Activated CD4-positive, alpha-beta T cell treated with anti-CD3 and anti-CD28 coated beads for 48 hours (primary cell): Measurements from ENCODE around the gene CAPS.
A peak's percentile ranks its signal among the peaks of the same experiment; 100 is the strongest.
"Not testable (repeated sequence)": the region's sequence is repeated elsewhere in the genome, so short reads cannot be mapped to it uniquely, and the experiment has no call there.

Experiments
- DNase-seq: peaks from one replicate; pipeline ENCODE4 v3.0.0-alpha.2; 2020

Gene CAPS

DNA sequence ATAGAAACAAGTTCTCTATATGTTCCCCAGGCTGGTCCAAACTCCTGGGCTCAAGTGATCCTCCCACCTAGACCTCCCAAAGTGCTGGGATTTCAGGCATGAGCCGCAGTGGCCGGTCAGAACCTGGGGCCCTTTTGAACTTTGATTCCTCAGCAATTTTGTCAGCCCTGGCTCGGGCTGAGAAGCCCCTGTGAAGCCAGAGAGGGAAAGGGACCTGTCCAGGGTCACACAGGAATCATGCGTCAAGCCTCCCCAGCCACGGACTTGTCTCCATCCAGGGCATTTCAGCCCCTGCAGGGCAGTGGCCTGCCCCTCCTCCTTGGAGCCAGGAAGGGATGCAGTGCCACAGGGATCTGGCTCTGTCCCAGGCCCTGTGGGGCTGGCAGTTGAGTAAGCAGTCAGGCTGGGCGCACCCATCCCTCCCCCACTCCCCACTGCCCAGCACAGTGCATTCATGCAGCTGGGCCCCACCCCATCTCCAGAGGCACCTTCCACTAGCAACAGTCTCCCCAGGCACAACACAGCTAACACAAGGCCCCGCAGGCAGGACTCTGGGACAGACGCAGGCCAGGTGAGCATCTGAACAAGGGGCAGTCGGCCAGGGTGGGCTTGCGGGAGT is at the start of gene CAPS:
Gene CAPS (plus strand): TSS at position 516 of the 619 bp plus-strand sequence. CDS start 153 bp downstream, outside the sequence.
- DNase-seq, result no peak

DNA sequence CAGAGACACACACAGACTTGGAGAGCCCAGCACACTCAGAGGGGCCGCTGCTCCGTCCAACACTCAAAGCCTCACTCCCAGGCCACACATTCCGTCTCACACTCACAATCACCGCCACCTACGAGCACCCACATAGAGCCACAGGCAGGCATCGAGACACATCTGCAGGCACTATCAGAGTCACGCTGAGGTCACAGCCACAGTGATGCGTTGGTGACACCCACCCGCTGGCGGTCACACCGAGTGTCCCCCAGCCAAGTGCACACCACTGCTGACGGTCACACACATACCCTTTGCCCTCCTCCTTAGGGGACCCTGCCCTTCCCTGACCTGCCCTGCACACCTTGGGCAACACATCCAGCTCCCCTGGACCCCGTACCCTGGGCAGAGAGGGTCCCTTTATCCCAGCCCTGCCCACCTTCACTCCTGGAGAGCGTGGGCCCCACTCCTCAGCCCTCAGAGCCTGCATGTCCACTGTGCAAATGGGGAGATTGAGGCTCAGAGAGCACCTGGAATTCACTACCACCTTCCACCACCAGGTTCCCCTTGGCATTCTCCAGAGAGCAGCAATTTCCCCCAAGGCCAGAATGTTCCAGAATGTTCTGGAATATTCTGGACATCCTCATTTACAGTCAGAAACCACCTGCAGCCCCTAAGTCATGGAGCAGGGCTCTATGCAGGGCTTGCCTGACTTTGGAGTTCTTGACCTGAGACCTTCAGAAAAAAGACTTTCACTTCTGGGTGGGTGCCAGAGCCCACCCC is 49.1 kb upstream of the CAPS start:
- DNase-seq, result no peak

- no peak for DNase-seq
Measured at GRCh38 chr19:5865772-5866171, 48.3 kb upstream of the CAPS start.

GRCh38 chr19:5867201-5868136 is 46.6 kb upstream of the CAPS start:
- DNase-seq, result no peak

GRCh38 chr19:5870986-5871394 is 43.1 kb upstream of the CAPS start:
- DNase-seq, result no peak

GRCh38 chr19:5873617-5874199 is 40.3 kb upstream of the CAPS start:
- no peak for DNase-seq

DNA sequence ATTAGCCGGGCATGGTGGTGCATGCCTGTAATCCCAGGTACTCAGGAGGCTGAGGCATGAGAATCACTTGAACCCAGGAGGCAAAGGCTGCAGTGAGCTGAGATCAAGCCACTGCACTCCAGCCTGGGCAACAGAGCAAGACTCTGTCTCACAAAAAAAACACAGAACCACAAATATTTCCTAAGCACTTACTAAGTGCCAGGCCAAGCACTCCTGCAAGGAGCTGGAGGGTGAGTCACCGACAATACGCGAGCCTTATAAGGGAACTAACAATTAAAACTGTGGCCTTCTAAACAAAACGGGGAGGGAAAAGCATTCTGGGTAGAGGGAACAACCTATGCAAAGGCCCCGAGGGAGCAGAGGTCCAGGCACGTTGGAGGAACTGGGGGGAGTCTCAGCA is 39.6 kb upstream of the CAPS start:
- not testable (repeated sequence) for DNase-seq

- DNase-seq, result no peak
Measured at GRCh38 chr19:5877427-5877826, 36.6 kb upstream of the CAPS start.

DNA sequence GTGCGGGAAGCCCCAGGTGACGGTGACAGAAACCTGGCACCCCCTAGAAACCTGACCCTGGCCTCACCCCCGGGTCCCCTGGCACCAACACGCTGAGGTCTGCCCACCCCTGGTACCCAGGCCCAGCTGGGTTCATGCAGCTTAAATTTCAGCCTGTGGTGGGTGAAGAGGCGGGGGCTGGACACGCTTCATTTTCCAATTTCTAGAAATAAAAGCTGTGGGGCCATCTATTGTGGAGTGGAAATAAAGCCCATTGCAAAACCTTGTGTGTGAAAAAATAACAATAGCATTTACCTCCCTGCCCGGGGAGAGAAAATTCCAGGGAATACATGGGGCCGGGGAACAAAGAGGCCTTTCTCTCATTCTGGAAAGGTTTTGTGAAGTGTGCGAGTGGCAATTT is 36.2 kb upstream of the CAPS start:
- no peak for DNase-seq

GRCh38 chr19:5880196-5880595 is 33.9 kb upstream of the CAPS start:
- DNase-seq, result no peak

GRCh38 chr19:5880604-5881078 is 33.4 kb upstream of the CAPS start:
- no peak for DNase-seq

DNA sequence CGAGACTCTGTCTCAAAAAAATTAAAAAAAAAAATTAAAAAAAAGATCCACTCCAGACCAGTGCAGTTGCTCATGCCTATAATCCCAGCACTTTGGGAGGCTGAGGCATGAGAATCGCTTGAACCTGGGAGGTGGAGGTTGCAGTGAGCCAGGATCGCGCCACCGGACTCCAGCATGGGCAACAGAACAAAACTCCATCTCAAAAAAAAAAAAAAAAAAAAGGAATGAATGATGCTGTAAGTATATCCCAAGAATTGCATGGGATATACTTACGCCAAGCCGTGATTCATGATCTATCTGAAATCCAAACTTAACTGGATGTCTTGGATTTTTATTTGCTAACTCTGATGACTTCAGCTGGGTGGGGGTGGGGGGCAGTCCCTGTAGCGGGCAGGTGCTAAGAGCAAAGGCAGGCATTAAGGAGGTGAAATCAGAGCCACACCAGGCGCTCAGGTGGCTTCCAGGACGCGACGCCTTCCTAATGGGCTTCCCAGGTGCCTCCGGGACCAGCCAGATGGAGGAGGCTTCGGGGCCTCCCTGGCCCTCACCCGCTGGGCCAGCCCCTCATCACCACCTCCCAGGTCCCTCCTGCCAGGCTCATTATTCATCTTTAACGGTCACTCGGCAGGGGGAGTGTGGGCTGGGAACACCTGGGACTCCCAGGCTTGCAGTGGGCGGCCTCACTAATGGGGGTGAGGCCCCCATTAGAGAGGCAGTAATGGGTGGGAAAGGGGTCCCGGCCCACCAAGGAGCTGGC is 32.3 kb upstream of the CAPS start:
- no peak for DNase-seq

- no peak for DNase-seq
Measured at GRCh38 chr19:5882421-5882968, 31.6 kb upstream of the CAPS start.

- not testable (repeated sequence) for DNase-seq
Measured at GRCh38 chr19:5883157-5883873, 30.7 kb upstream of the CAPS start.

- not testable (repeated sequence) for DNase-seq
Measured at GRCh38 chr19:5884065-5884811, 29.8 kb upstream of the CAPS start.

- no peak for DNase-seq
Measured at GRCh38 chr19:5889288-5889971, 24.6 kb upstream of the CAPS start.

DNA sequence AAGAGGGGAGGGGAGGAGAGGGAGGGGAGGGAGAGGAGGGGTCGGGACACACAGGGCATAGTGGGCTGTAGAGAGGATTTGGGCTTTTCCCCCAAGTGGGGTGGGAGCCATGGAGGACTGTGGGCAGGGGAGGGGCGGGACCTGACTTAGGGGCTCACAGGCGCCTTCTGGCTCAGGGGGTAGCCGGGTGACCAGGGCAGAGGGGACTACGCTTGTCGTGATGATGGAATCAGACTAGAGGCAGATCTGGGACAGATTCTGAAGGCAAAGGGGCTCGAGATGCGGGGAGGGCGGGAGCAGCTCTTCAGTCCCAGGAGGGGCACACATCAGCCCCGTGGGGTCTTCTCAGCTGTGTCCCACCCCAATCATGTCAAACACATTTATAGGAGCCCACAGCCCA is 24.0 kb upstream of the CAPS start:
- no peak for DNase-seq

DNA sequence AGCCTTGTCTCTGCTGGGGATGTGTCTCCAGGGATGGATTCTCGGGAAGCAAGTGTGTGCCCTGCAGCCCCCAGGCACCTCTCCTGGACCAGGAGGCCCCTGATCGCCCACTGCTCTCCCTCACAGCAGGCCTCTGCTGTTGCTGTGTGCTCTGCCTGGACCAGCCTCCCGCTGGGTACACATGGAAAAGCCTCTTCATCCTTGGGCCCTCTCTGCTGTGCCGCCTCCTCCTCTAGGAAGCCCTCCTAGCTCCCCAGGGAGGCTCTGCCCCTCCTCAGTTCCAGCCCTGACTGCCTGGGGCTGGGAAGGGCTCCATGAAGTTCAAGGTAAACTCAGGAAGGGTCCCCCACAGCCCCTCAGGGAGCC is 22.5 kb upstream of the CAPS start:
- no peak for DNase-seq

GRCh38 chr19:5891938-5892771 is 21.9 kb upstream of the CAPS start:
- peak; percentile 38 for DNase-seq
